DLD1 (cell line): ENCODE measurements around the gene PRODH2.

Source experiments
- in situ Hi-C: cut with HindIII; loops from 2 replicates; pipeline ENCODE4 v1.10.0; 2017; ENCODE audit warnings: low sequenced_read_pairs

Gene PRODH2

DNA sequence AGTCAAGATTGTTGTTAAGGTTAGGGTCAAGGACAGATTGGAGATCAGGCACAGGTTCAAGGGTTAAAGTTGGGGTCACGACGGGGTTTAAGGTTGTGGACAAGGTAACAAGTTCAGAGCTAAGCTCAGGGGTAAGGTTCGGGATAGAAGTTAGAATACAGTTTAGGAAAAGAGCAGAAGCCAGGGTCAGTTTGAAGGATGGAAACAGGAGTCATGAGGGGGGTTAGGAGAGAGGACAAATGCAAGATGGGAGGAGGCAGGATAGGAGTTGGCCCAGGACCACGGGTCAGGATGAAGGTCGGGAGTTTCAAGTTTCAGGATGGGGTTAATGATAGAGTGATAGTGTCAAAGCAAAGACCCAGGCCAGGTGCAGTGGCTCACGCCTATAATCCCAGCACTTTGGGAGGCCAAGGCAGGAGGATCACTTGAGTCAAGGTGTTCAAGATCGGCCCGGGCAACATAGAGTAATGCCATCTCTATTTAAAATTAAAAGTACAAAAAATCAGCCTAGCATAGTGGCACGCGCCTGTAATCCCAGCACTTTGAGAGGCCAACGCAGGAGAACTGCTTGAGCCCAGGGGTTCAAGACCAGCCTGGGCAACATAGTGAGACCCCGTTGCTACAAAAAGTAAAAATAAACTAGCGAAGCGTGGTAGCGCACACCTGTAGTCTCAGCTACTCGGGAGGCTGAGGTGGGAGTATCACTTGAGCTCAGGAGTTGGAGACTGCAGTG lies 32.0 kb upstream of the PRODH2 start:
- in situ Hi-C loops: no loop called here

DNA sequence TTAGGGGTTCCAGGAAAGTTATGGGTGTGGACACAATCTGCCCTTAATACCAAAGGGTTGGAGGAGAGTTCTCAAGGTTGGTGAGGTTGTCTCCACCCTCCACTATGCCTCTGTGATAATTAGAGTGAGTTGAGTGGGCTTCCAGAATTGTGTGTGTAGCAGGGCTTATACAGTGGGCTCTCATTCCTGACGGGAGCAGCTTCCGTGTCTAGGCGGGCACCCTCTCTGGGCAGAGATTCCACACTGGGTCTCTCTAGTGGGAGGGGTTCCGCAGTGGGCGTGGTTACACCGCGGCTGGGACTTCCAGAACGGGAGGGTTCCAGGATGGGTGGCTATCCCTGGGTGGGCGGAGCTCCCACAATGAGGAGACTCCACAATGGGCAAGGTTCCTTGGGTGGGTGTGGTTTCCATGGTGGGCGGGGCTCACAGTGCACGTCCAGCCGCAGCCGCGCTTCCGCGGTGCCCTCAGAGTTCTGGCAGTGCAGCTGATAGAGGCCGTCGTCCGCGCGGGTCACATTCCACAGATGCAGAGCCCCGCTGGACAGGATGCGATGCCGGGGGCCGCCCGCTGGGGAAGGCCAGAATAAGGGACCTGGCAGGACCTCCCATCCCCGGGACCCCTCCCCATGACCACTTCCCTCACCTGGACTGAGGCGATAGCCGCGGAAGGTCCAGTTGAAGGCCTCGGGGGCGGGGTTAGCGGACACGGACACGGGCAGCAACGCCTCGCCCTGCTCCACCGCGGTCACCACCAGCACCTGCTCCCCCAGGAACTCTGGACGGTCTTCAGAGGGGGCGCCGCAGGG lies 31.2 kb upstream of the PRODH2 start:
- in situ Hi-C loops: no loop called here

GRCh38 chr19:35842666-35843272 lies 30.1 kb upstream of the PRODH2 start:
- in situ Hi-C loops: no loop called here

GRCh38 chr19:35841961-35842595 lies 29.4 kb upstream of the PRODH2 start:
- in situ Hi-C loops: no loop called here

- in situ Hi-C loops: loop anchor here (10.0 kb wide), 1 partner anchor 69 kb away; the partner anchor contains the start of genes HCST, NFKBID and TYROBP
Observed at GRCh38 chr19:35836096-35836495, 23.5 kb upstream of the PRODH2 start.

GRCh38 chr19:35833972-35834371 lies 21.3 kb upstream of the PRODH2 start:
- in situ Hi-C loops: loop anchor here (10.0 kb wide), 1 partner anchor 71 kb away; the partner anchor contains the start of genes HCST, NFKBID and TYROBP

GRCh38 chr19:35832054-35832453 lies 19.4 kb upstream of the PRODH2 start:
- in situ Hi-C loops: loop anchor here (10.0 kb wide), 1 partner anchor 73 kb away; the partner anchor contains the start of genes HCST, NFKBID and TYROBP

DNA sequence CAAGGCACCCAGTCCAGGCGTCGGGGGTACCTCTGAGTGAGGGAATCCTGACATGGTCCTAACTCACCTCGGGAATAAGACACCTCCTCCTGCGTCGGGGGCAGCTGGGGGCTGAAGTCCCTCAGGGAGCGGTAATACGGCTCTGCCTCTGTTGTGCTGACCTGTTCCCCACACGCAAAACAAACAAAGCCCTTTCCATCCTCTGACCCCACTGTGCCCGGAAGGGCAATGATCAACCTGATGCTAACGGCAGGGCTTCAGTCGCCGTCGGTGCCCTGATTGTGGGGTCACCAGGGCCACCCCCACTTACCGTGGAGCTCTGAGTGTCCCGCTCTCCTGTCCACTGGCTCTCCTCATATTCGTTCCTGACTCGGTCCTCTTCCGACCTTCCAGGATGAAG lies 18.3 kb upstream of the PRODH2 start:
- in situ Hi-C loops: loop anchor here (10.0 kb wide), 1 partner anchor 74 kb away; the partner anchor contains the start of genes HCST, NFKBID and TYROBP

- in situ Hi-C loops: no loop called here
Observed at GRCh38 chr19:35828692-35829301, 16.2 kb upstream of the PRODH2 start.

- in situ Hi-C loops: no loop called here
Observed at GRCh38 chr19:35824150-35824549, 11.5 kb upstream of the PRODH2 start.

- in situ Hi-C loops: no loop called here
Observed at GRCh38 chr19:35822579-35822978, 9.9 kb upstream of the PRODH2 start.

GRCh38 chr19:35818445-35818844 lies 5.8 kb upstream of the PRODH2 start:
- in situ Hi-C loops: no loop called here

GRCh38 chr19:35816846-35817245 lies 4.2 kb upstream of the PRODH2 start:
- in situ Hi-C loops: no loop called here

GRCh38 chr19:35816262-35816661 lies 3.6 kb upstream of the PRODH2 start:
- in situ Hi-C loops: no loop called here

DNA sequence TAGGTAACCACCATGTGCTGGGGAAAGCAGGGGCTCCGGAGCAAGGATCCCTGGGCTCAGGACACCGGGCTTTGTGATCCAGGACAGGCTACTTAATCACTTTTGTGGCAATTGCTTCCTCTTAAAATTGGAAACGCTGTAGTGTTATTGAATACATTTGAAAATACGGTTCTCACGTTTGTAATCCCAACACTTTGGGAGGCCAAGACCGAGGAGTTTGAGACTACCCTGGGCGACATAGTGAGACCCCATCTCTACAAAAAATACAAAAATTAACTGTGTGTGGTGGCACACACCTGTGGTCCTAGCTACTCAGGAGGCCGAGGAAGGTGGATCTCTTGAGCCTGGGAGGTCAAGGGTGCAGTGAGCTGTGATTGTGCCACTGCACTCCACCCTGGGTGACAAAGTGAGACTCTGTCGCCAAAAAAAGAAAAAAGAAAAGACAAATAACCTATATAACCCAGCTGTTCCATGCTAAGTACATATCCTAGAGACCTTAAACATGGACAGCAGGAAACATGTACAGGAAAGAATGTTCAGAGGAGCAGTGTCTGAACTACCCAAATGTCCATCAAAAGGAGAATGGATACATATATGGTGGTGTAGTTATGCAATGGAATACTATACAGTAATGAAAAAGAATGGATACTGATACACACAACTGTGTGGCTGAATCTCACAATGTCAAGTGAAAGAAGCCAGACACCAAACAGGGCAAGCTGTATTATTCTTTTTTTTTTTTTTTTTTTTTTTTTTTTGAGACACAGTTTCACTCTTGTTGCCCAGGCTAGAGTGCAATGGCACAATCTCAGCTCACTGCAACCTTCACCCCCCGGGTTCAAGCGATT lies 622 bp upstream of the PRODH2 start:
- in situ Hi-C loops: no loop called here

DNA sequence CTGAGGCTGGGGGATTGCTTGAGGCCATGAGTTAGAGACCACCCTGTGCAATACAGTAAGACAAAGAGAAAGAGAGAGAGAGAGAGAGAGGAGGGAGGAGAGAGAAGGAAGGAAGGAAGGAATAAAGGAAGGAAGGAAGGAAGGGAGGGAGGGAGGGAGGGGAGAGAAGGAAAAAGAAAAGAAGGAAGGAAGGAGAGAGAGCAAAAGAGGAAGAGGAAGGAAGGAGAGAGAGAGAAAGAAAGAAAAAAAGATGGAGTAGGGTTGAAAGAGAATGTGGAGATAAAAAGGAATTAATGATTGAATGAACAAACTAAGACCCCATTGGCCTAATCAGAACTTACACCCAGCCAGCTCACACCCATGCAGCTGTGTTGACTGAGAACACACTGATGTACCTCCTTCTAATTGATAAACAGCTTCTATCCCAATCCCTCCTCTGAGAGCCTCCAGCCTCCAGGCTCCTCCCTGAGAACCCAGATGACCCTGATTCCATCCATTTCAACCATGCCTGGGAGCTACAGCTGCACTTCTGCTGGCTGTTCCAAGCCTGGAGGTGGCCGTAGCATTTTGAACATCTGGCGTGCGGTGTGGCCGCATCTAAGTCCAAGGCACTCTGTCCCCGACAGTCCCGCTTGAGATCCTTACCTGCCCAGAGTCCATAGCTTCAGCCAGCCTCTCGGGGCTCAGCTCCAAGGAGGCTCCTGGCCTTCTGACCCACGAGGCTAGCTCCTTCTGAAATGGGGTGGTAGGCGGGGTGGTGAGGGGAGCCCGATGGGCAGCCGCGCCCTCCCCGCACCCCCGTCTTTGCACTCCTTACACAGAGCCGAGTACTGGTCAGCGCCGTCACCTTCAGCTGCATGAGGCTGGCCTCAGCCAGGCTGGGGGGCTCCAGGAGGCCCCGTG lies 1.1 kb downstream of the PRODH2 start:
- in situ Hi-C loops: no loop called here

DNA sequence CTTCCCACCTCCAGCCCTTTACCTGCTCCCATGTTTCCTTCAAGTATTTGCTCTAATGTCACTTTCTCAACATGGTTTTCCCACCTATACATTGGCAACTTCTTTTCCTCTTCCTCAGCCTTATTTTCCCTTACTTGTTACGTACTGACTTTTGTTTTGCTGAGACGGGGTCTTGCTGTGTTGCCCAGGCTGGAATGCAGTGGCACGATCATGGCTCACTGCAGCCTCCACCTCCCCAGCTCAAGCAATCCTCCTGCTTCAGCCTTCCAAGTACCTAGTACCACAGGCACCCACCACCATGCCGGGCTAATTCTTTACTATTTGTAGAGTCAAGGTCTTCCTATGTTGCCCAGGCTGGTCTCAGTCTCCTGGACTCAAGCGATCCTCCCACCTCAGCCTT lies 5.0 kb downstream of the PRODH2 start:
- in situ Hi-C loops: no loop called here

- in situ Hi-C loops: no loop called here
Observed at GRCh38 chr19:35806597-35806996, 6.0 kb downstream of the PRODH2 start.
